ENCODE results near the gene PPP1R15B.
"Not testable (repeated sequence)": the region's sequence is repeated elsewhere in the genome, so short reads cannot be mapped to it uniquely, and the experiment has no call there.

The PPP1R15B gene

GRCh38 chr1:204443871-204444581 is 32.4 kb upstream of the PPP1R15B start:
- DNase-seq: no peak

GRCh38 chr1:204443260-204443619 is 31.6 kb upstream of the PPP1R15B start:
- no peak for DNase-seq

GRCh38 chr1:204442376-204443259 is 31.0 kb upstream of the PPP1R15B start:
- no peak for DNase-seq

- no peak for DNase-seq
These were observed 29.9 kb upstream of the PPP1R15B start for GRCh38 chr1:204441558-204441957.

- no peak for DNase-seq
These were observed 28.2 kb upstream of the PPP1R15B start for GRCh38 chr1:204439621-204440375.

GRCh38 chr1:204438628-204439027 is 27.0 kb upstream of the PPP1R15B start:
- DNase-seq: no peak

- no peak for DNase-seq
These were observed 26.4 kb upstream of the PPP1R15B start for GRCh38 chr1:204437796-204438570.

GRCh38 chr1:204435872-204436271 is 24.3 kb upstream of the PPP1R15B start:
- no peak for DNase-seq

- DNase-seq: no peak
These were observed 23.8 kb upstream of the PPP1R15B start for GRCh38 chr1:204435381-204435831.

- DNase-seq: no peak
These were observed 22.6 kb upstream of the PPP1R15B start for GRCh38 chr1:204434116-204434755.

- DNase-seq: no peak
These were observed 21.1 kb upstream of the PPP1R15B start for GRCh38 chr1:204432708-204433107.

GRCh38 chr1:204431310-204432184 is 19.9 kb upstream of the PPP1R15B start:
- DNase-seq: peak; percentile 85

- DNase-seq: no peak
These were observed 18.1 kb upstream of the PPP1R15B start for GRCh38 chr1:204429746-204430145.

GRCh38 chr1:204426971-204427701 is 15.5 kb upstream of the PPP1R15B start:
- no peak for DNase-seq

GRCh38 chr1:204426474-204426873 is 14.9 kb upstream of the PPP1R15B start:
- no peak for DNase-seq

- DNase-seq: no peak
These were observed 14.4 kb upstream of the PPP1R15B start for GRCh38 chr1:204426035-204426436.

- no peak for DNase-seq
These were observed 13.0 kb upstream of the PPP1R15B start for GRCh38 chr1:204424621-204425020.

GRCh38 chr1:204422061-204422705 is 10.6 kb upstream of the PPP1R15B start:
- not testable (repeated sequence) for DNase-seq

- no peak for DNase-seq
These were observed 9.8 kb upstream of the PPP1R15B start for GRCh38 chr1:204421441-204421840.
